Measurements from ENCODE around the gene NPEPL1.
"Not testable (repeated sequence)": the region's sequence is repeated elsewhere in the genome, so short reads cannot be mapped to it uniquely, and the experiment has no call there.

The NPEPL1 gene

DNA sequence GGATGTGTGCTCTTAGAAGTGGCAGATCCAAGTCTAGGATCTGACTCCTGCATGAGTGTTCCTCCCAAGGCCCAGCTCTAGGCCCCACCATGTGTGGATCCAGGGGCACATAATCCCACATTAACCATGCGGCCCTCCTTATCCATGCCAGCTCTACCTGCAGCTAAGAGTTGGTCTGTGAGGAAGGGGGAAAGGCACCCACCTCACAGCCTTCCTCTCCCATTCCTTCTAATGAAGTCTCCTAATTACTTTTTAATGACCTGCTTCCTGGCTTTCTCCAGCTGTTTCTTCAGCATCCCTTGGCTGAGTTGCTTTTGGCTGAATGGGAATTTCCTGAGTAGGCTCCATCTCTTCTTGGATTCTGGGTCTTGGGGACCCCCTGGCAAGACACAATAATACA is 52.2 kb downstream of the NPEPL1 start:
- no peak for DNase-seq

DNA sequence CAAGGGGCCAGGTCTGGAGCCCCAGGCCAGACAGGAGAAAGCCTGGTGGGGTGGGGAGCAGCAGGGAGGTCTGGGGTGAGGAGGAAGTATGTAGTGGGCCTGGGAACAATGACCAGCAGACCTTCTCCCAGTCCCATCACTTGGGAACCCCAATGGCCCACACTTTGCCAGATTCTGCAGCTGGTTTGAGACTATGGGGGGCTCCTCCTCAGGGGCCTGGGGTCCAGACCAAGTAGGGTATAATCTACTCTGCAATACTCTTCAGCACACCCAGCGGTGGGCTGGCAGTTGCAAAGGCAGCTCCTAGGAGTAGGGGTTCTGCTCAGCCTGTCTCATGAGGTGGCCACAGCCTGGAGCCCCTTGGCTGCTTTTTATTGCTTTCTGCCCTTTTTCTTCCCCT is 52.8 kb downstream of the NPEPL1 start:
- no peak for DNase-seq

DNA sequence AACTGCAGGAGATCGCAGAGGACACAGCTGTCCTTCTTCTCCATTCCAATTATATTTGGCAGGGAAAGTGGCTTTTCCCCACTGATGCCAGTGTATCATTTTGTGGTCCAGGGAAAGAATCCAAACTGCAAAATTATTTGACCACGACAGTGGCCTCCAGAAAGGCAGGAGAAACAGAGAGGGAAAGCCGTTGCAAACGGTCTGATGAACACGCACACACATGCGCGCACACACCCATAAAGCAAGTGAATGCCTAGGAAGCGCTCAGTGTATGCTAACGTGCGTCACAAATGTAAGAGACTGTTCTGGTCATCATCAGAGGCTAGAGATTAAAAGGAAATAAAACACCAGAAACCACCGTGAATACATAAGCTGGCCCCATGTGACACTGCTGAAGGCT is 54.0 kb downstream of the NPEPL1 start:
- DNase-seq: no peak

DNA sequence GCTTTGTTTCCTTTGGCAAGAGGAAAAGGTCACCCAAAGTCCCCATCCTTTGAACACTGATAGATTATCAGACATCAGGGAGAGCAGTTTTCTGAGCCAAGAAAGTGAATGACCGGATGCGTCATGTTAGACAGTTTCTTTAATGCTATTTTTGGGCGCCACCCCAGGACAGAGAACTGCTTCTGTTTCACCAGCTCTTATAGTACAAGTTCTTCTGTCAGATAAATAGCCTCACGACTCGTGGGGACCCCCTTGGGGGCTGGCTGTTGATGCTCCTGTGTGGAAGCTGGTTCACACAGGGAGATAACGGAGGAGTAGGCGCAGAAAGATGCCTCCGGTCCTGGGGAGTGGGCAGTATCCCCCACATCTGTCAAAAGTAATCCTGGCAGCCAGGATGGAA is 54.6 kb downstream of the NPEPL1 start:
- DNase-seq: no peak

DNA sequence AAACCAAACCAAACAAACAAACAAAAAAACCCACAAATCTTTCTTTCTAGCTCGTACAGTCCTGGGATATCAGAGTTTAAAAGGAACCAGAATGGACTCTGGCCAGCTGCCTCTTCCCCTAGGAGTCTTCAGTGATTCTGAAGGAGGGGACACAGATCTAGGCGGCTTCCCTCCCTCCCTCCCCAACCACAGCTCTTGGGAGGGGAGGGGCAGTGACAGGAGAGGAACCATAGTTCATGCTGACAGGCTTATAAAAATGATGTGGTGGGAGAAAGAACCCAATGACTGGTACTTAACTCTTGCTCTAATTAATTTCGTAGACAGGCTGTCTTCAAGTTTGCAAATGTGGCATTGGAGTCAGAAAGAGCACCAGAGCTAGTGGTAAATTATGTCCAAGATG is 56.0 kb downstream of the NPEPL1 start:
- peak in 2 of 4 experiments; percentile 2 to 10 for DNase-seq

DNA sequence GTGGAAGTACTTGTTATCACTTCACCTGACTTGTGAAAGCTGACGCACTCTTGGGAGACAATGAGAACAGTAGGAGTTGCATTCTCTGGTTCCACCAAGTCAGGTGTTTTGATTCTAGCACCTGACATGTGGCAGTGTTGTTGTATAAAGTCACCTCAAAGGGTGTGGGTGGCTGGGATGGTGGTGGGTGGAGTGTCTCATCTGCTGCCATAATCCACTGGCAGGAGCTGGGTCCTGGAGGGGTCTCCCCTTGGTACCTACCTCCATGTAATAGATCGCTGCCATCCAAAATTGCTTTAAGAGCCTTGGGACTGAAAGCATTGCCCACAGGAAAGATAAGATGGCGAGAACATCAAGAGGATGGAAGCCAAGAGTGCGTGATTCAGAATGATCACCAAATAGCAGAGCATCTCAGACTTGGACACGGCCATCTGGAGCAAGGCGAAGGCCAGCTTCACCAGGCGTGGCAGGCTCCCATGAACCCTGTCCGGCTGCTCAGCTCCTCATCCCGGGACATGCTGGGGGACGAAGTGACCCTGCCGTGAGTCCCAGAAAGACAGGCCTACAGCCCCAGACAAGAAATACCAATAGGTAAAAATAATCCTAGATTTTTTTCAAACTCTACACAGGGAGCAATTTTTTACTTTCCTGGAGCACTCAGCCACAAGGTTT is 56.6 kb downstream of the NPEPL1 start:
- DNase-seq: no peak

DNA sequence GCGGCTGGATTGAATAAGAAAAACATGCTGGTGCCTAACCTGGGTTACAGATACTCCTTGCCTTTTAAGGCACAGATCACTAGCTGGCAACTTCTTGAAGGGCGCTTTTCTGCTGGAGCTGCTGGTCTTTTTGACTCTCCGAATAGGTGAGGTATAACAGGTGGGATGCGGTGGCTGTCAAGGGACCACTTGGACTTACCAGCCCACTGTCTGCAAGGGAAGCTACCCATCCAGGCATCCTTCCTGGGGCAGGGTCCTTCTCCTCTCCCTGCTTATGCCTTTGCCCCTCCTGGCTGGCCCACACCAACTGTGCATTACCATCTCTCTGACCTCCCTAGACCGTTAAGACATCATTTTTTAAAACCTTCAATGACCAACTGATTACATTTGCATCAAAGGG is 57.4 kb downstream of the NPEPL1 start:
- no peak for DNase-seq

DNA sequence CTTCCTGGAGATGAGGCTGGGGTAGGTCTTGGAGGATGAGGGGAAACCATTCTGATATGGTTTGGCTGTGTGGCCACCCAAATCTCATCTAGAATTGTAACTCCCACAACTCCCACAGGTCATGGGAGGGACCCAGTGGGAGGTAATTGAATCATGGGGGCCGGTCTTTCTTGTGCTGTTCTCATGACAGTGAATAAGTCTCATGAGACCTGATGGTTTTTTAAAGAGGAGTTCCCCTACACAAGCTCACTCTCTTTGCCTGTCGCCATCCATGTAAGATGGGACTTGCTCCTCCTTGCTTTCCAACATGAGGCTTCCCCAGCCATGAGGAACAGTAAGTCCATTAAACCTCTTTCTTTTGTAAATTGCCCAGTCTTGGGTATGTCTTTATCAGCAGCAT is 58.1 kb downstream of the NPEPL1 start:
- DNase-seq: peak; percentile 23 to 56 (median 50)

DNA sequence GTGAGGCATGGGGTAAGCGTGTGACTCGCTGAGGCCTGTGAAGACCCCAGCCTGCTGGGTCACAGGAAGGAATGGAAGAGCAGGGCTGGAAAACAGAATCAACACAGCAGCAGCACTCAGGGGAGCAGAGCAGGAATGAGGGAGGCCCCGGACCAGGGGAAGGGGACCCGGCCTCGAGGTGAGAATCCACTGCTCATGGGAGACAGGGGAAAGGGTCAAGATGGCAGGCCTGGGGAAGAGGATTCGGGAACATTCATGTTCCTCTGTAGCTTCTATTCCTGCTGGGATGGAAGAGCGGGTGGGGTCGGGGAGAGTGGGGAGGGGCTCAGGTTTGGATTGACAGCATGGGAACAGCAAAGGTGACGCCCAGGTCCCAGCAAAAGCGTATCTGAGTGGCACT is 59.4 kb downstream of the NPEPL1 start:
- DNase-seq: no peak

DNA sequence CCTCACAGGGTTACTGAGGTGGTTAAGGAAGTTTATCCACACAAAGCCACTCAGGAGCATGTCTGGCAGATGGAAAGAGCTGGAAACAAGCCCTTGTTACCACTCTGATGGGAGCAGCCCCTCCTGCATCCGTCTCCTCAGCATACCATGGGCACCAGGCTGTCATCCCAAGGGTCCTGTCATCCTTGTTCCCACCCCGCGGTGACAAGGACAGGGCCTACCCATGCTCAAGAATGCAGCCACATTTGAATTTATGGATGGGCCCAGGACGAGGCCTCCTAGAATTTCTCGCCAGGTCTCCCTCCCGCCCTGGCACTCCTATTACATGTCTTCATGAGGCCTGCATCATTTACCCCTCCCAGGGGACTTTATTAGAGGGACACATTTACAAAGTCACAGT is 60.0 kb downstream of the NPEPL1 start:
- no peak for DNase-seq

DNA sequence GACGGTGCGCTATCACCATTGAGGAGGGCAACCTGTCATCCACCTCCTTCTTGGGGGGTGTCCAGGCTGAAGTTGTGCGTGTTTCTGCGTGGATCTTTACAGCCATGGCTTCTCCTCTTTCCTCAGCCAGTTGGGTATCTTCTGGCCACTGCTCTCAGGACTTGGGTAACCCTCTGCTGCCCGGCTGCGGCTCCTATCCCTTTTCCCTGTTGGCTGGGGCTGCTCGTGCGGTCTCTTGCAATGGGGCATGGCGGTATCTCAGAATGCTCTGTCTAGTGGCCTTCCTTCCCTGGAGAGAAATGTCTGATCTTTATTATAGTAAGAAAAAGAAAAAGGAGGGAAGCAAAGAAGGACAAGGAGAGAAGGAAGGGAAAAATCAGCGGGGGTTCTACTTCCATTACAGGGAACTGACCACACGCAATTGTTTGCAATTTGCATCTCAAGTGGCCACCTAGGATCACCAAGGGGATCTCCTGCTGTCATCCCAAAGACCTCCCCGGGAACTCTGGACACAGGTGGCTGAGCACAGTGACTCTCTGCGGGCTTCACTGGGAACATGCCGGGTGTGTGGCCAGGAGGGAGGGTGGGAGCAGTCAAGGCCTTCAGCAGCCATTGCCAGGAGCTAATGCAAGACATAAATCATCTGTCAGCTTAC is 60.8 kb downstream of the NPEPL1 start:
- DNase-seq: no peak

DNA sequence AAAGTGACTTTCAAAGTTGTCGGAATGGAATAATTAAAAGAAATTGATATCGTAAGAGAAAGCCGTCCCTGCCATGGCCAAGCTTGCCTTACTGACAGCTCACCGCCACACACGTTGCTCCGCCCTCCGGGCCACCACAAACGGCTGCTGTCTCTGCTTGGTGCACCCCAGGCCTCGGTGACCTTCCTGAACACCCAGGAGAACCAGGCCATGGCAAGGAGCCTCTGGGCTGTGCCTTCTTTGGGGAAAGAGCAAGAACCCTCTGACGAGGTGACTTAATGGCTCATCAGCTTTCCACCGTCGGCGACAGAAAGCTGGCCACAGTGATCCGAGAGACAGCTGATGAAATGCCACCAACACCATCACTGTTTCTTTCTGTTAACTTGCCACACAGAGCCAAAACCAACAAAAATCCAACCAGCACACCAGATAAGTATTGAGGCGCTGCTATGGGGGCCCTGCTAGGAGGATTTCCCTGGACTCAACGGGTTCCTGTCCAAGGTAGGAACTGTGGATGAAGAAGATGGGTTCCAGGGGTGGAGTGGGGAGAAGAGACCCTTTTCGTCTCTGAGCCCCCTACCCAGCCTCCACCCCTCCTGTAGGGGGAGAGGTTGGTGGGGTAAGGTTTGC is 61.4 kb downstream of the NPEPL1 start:
- no peak for DNase-seq

DNA sequence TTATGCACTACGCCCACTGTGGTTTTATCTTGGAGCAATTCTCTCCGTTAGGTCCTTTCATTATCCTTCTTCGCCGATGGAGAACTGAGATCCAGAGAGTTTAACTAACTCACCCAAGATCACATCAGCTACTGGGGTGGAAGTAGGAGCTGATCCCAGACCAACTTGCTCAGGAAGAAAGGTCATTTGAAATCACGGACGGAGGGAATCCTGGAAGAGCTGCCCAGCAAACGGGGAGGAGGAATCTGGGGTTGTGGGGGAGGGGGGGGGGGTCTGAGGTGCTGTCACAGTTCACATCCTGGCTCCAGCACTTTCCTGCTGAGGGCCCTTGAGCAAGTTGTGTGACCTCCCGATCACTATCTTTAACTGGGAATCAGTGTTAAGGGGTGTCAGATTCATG is 62.0 kb downstream of the NPEPL1 start:
- no peak for DNase-seq

DNA sequence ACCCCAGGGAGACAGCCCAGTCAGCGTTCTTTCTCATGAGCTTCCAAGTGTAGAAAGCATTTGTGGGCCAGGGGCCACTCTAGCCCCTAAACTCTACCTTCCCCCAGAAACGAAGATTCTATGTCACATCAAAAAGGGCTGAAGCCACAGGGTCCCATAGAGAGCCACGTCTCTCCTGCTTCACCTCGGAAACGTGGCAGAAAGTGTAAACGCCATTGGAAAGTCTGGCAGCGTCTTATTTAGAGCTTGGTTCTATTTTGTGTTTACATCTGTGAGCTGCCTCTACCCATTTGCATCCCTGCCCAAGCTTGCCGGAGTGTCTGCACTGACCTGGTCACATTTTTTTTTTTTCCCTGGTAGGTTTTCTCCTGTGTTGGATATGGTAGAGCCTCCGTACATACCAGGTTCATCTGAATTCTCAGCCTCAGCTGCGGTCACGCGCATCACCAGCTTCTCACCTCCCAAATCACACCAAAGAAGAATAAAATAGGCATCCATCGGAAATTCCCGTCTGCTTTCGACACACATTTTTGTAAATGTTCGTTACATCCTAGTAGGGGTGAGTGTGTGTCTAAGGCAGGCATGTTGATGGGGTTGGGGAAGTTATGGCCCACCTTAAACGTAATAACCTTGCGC is 62.6 kb downstream of the NPEPL1 start:
- no peak for DNase-seq

DNA sequence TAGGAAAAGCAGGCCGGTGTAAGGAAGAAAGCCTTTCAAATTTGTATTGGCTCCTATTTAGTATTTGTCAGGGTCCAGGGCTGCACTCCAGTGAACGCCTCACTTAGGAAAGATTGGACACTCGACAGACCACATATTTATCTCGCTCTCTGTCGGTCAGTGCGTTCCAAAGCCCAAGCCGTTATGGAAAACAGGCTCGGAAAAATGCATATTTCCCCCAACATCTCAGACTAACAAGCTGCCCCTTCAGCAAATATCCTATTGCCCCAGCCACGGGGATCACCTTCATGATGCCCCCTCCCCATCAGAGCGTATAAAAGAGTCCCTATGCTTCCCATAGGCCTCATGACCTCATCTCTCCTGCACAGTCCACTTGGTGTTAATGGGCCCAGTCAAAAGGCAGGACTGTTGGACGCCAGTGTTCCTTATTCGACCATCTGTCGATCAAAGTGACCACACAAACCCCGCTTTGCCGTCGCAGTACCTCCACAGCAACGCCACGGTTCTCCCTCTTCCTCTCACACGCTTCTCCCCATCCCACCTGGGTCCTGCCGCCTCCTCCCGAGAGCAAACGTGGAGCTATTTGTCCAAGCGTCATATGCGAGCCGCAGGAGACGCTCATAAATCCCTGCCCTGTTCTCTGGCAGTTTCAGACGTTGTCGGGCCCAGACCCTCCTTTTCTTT is 63.3 kb downstream of the NPEPL1 start:
- no peak for DNase-seq

DNA sequence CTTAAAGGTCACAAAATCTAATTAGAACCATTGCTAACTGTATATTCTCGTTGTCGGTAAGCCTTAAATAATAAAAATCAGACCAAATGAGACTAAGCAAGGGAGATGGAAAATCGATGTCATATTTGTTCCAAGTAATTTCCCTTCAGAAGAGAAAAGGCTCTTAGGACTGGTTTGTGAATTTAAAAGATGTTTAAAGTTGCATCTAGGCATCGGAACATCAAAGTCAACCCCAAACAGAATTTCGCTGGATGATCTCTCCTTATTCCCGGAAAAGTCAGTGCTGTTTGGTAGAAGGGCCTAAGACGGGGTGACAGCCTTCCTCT is 63.8 kb downstream of the NPEPL1 start:
- DNase-seq: no peak

DNA sequence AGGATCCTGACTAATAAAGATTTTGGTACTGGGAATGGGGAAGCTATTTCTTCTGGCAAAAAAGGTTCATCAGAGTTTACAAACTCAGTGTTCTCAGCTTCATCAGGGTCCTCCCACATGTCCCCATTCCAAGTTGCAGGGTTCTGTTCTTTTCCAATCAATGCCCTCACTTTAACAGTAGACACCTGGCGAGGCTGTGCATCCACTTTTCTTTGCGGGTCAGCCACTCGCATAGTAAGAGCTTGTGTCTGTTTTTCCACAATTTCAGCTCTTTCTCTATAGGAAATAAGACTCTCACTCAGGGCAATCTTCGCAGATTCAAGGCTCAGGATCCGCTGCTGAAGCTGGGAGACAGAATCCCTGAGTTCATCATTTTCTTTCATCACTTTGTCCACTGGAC is 65.0 kb downstream of the NPEPL1 start:
- DNase-seq: not testable (repeated sequence)

DNA sequence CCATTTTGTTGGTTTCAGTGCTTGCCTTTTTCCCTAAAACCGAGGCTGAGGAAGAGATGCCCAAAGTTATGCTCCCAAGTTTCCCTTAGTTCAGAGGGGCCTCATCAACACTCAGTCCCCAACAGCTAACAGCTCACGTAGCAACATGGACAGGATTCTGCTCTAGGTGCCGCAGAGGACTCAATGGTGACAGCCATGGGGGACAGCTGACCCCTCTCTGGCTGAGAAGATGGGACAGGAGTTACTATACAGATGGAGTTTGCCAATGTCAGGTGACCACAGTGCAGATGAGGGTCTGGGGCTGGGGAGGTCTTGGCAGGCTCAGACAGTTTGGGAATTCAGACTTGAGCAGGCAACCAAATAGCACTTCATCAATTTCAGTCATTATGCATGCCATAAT is 67.3 kb downstream of the NPEPL1 start:
- no peak for DNase-seq

DNA sequence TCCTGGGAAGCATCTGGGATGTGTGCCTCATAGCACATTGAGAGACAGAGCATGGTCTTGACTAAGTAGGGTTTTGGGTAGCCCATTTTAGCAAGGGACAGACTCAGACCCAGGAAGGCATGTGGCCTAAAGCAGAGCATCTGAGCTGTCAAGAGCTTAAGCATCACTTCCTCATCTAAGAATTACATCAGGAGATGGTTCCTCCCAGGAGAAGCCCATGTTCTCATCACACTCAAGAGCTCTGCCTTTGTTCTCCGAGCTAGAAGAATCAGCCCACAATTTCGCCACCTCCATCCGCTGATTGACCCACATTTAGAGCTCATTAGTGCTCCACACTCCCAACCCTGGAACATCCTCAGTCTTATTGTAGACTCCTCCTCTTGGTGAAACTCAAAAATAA is 68.3 kb downstream of the NPEPL1 start:
- peak; percentile 36 to 71 (median 60) for DNase-seq

DNA sequence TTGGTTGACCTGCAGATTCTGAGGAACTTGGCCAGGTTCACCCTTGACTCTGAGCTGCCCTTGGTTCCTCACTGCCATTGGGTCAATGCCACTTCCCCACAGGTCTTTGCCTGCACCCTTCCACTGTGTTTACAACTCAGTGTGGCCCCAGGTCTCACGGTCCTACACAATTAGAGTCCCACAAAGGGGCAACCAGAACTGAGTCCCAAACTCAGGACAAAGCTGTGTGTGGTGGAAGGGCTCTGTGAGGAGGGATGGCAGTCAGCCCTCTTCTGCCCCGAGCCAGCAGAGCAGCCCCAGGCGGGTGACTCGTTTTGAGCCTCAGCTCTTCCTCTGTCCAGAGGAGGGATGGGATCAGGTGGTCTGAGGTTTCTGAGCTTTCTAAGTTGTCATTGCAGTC is 69.5 kb downstream of the NPEPL1 start:
- DNase-seq: no peak

DNA sequence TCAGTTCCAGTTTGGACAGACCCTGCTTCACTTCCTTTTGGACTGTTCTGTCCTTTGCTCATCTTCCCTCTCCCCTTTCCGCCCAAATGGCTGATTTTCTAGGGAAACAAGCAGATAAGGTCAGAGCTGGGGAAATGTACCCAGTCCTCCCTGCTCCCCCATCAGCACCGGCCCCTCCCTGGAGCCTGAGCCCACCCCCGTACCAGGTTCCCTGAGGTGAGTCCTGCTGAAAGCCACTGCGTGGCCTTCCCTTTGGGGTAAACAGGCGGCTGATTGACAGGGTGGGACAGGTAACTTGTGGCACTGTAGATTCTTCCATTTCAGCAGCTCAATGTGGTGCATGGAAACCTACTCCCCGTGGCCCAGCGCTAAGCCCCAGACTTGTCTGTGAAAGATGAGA is 70.5 kb downstream of the NPEPL1 start:
- DNase-seq: no peak

Measured in suppressor macrophage (primary cell).